Naive B cell (primary cell): ENCODE measurements around the gene BFSP1. TPM values are rescaled to one million over a fixed set of nuclear protein-coding genes. Genes with fewer than 3 reads are reported as not detected.
A peak's percentile ranks its signal among the peaks of the same experiment; 100 is the strongest.

Experiments
- ATAC-seq, 2 donors: fragments of 150-1000 bp; cut with Tn5 transposase; 2 replicates each; pipeline ENCODE4 v1.10.0; 2021; ENCODE audit warnings: low read depth in 2 of 2, mild to moderate bottlenecking in 2 of 2, moderate library complexity in 2 of 2
- DNase-seq: peaks from one replicate; pipeline ENCODE4 v3.0.0; 2022
- H3K27ac Mint-ChIP-seq, 6 donors: one replicate each; pipeline ENCODE4 v1.8.0; 2020 to 2022; ENCODE audit warnings: mild to moderate bottlenecking in 6 of 6, mixed read lengths in 6 of 6, moderate library complexity in 5 of 6, inconsistent platforms in 2 of 6
- H3K27me3 Mint-ChIP-seq, 3 donors: one replicate each; pipeline ENCODE4 v1.8.0; 2021 to 2022; ENCODE audit warnings: mixed read lengths in 3 of 3, mild to moderate bottlenecking in 1 of 3
- H3K36me3 Mint-ChIP-seq, 2 donors: one replicate each; pipeline ENCODE4 v1.8.0; 2020 to 2022; ENCODE audit warnings: mixed read lengths in 2 of 2, inconsistent platforms in 1 of 2, mild to moderate bottlenecking in 1 of 2
- H3K4me1 Mint-ChIP-seq, 3 donors: one replicate each; pipeline ENCODE4 v1.8.0; 2020 to 2022; ENCODE audit warnings: mixed read lengths in 3 of 3, inconsistent platforms in 1 of 3, mild to moderate bottlenecking in 1 of 3, moderate library complexity in 1 of 3
- H3K4me3 Mint-ChIP-seq, 8 donors: one replicate each; pipeline ENCODE4 v1.8.0; 2020 to 2022; ENCODE audit warnings: mild to moderate bottlenecking in 8 of 8, mixed read lengths in 8 of 8, moderate library complexity in 8 of 8, inconsistent platforms in 2 of 8
- H3K9me3 Mint-ChIP-seq, 7 donors: one replicate each; pipeline ENCODE4 v1.8.0; 2020 to 2022; ENCODE audit warnings: mixed read lengths in 7 of 7, mild to moderate bottlenecking in 5 of 7, inconsistent platforms in 2 of 7, moderate library complexity in 1 of 7
- polyA plus RNA-seq, 6 donors: library from polyadenylated mRNA; unstranded; fragments of 300-500 nt; fragmentation: Illumina TruSeq; gene quantifications; one replicate each; pipeline ENCODE4 v1.2.3, GENCODE V29; 2021; ENCODE audit warnings: low read depth in 6 of 6

BFSP1 gene
- polyA plus RNA-seq, 6 donors from 2014 or later = 0.16 TPM; not detected in 5

DNA sequence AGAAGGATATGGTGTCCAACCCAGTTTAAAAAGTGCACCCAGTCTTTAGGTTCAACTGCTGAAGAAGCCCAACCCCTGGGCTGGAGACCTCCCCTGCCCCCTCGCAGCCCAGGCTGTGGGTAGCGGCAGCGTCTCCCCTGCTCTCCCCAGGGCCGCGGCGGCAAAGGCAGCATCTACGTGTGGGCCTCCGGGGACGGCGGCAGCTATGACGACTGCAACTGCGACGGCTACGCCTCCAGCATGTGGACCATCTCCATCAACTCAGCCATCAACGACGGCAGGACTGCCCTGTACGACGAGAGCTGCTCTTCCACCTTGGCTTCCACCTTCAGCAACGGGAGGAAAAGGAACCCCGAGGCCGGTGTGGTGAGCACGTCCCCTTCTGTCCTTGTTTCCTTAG, 77.6 kb downstream of the BFSP1 start:
- no peak for DNase-seq
- no peaks in the 10 kb centered on the region for H3K4me1 Mint-ChIP-seq
- ATAC-seq = no peak
- no peaks in the 10 kb centered on the region for H3K36me3 Mint-ChIP-seq
- H3K9me3 Mint-ChIP-seq = peaks cover 0 to 2% (median 0%) of the 10 kb centered on the region in 7 donors
- no peak overlapping the region for H3K27ac Mint-ChIP-seq
- H3K27me3 Mint-ChIP-seq = peaks cover 16 to 49% (median 40%) of the 10 kb centered on the region in 3 donors
- no peak overlapping the region for H3K4me3 Mint-ChIP-seq

DNA sequence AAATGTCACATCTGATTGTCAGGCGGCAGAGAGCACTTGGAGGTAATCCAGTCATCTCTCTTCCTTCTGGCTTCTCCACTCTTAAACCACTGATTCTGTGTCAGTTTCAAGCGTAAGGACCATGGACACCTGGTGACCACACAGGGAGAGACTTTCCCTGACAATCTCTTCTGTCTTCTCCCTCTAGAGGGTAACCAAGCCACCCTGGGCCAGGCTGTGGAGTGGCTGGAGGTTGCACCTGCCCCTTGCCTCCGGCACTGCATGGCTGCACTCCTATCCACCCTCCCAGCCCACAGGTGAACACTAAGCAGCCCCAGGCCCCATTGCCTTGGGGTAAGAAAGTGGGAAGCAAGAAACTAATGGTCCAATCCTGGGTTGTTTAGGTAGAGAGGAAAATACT, 78.7 kb downstream of the BFSP1 start:
- peaks cover 16 to 42% (median 40%) of the 10 kb centered on the region in 3 donors for H3K27me3 Mint-ChIP-seq
- no peak for ATAC-seq
- no peak for DNase-seq

DNA sequence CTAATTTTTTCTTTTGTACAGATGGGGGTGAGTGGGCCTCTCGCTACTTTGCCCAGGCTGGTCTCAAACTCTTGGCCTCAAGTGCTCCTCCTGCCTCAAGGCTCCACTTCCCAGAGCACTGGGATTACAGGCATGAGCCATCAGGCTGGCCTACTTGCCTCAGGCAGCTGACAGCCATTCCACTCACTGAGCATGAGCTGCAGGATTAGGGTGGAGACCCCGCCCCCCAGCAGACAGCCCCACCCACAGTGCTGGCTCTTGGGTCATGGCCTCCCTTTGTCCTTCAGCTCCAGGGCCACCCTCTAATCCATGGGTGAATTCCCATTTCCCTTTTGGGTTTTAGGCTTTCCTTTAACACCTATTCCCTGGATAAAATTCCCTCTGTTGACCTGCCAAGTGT, 82.1 kb downstream of the BFSP1 start:
- no peak overlapping the region for H3K4me3 Mint-ChIP-seq
- H3K27me3 Mint-ChIP-seq = peaks cover 14 to 21% (median 21%) of the 10 kb centered on the region in 3 donors
- H3K27ac Mint-ChIP-seq = no peak overlapping the region
- no peaks in the 10 kb centered on the region for H3K36me3 Mint-ChIP-seq
- H3K4me1 Mint-ChIP-seq = no peaks in the 10 kb centered on the region
- DNase-seq = no peak
- ATAC-seq = no peak
- H3K9me3 Mint-ChIP-seq = no peaks in the 10 kb centered on the region

More for the DNA sequence above, 78.7 kb downstream of the BFSP1 start:
- no peaks in the 10 kb centered on the region for H3K4me1 Mint-ChIP-seq
- no peak overlapping the region for H3K27ac Mint-ChIP-seq
- H3K4me3 Mint-ChIP-seq = no peak overlapping the region
- no peaks in the 10 kb centered on the region for H3K9me3 Mint-ChIP-seq
- no peaks in the 10 kb centered on the region for H3K36me3 Mint-ChIP-seq

DNA sequence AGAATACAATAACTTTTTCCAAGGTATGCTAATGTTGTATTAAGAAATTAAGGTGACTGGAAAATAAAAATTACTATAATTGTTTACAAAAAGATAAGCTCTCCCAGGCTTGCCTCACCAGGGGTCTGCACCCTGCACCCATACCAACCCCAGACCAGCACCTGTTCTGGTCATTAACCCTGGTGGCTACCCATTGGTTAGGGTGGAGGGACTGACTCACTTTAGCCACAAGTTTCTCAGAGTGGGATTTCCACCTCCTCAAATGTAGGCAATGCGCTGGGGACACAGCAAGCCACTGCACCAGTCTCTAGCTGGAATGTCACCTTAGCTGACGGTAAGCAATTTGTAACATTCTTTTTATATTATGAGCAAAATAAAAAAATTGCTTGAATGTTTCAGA, 83.1 kb downstream of the BFSP1 start:
- H3K4me3 Mint-ChIP-seq = no peak overlapping the region
- H3K27ac Mint-ChIP-seq = no peak overlapping the region
- DNase-seq (no peak), ATAC-seq (no peak)
- no peaks in the 10 kb centered on the region for H3K36me3 Mint-ChIP-seq
- no peaks in the 10 kb centered on the region for H3K4me1 Mint-ChIP-seq
- peaks cover 20 to 22% (median 20%) of the 10 kb centered on the region in 3 donors for H3K27me3 Mint-ChIP-seq
- H3K9me3 Mint-ChIP-seq = peaks cover 0 to under 1% (median 0%) of the 10 kb centered on the region in 7 donors

DNA sequence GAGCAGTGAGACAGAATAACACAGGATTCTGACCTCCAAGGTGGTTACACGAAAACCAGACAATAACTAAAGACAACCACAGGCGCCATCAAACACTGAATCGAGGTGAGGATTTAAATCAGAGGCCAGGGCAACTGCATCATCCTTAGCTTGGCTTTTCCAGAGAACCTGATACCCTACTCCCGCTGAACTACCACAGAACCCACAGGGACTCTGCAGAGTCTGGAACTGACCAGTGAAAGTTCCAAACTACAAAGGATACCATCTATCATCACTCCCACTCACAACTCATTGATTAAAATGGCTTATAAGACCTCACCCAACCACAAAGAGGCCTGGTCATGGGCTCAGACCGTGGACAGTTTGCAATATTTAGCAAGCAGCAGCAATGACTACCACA, 85.0 kb downstream of the BFSP1 start:
- Mint-ChIP-seq H3K4me1 (no peaks in the 10 kb centered on the region), H3K27ac (peak overlapping the region in 1 of 6 donors; percentile 21), H3K27me3 (peaks cover 23 to 27% (median 23%) of the 10 kb centered on the region in 3 donors), H3K4me3 (no peak overlapping the region), H3K36me3 (peaks cover 0 to 7% of the 10 kb centered on the region in 2 donors), H3K9me3 (peaks cover 0 to 15% (median 7%) of the 10 kb centered on the region in 7 donors)
- ATAC-seq (no peak), DNase-seq (no peak)

DNA sequence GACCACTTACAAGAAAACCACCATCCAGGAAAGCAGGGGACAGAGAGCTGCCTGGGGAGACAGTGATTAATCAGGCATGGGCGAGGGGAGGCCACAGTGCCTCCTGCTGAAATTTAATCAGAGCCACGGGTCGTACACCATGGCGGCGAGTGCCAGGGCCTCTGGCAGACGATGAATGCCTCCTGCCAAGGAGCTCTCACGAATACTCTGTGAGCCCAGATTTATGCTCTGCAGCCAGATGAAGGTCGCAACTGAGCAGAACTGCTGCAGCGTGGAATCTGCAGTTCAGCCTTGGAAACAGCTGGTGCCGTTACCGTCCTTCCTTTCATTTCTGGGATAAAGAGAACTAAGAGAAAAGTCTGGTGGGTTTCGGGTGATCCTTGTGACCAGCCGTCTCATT, 85.6 kb downstream of the BFSP1 start:
- H3K4me1 Mint-ChIP-seq = no peaks in the 10 kb centered on the region
- H3K36me3 Mint-ChIP-seq = peaks cover 0 to 10% of the 10 kb centered on the region in 2 donors
- DNase-seq = no peak
- no peak overlapping the region for H3K27ac Mint-ChIP-seq
- H3K27me3 Mint-ChIP-seq = peaks cover 24 to 26% (median 25%) of the 10 kb centered on the region in 3 donors
- H3K4me3 Mint-ChIP-seq = no peak overlapping the region
- ATAC-seq = no peak
- peaks cover 0 to 16% (median 8%) of the 10 kb centered on the region in 7 donors for H3K9me3 Mint-ChIP-seq

DNA sequence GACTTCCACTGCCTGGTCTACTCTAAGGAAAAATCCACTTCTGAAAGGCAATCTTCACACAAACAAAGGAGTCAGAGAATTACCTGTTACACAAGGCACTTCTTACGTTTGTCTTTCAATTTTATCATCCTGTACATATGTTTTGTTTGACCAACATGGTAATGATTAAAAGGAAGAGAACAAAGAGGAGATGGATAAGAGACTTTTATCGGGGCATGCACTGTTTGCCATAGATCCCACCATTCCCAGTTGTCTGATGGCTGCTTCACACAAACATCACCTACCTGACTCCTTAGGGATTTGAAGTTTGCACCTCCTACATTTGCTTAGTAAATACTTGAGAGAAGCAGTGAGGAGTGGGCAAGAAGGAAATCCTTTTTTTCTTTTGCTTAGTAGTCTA, 87.1 kb downstream of the BFSP1 start:
- H3K9me3 Mint-ChIP-seq = peaks cover 0 to 16% (median 8%) of the 10 kb centered on the region in 7 donors
- H3K4me3 Mint-ChIP-seq = no peak overlapping the region
- DNase-seq = no peak
- H3K4me1 Mint-ChIP-seq = no peaks in the 10 kb centered on the region
- no peak overlapping the region for H3K27ac Mint-ChIP-seq
- peaks cover 25 to 28% (median 26%) of the 10 kb centered on the region in 3 donors for H3K27me3 Mint-ChIP-seq
- H3K36me3 Mint-ChIP-seq = peaks cover 0 to 10% of the 10 kb centered on the region in 2 donors
- ATAC-seq = no peak

Other genes with a start within 250 kb of the BFSP1 start
- gene DSTN, start 38.7 kb upstream of the BFSP1 start, polyA plus RNA-seq = 10 to 100 TPM; 33.8 to 58.8 (median 39.3) TPM
- gene RRBP1, start 150.9 kb upstream of the BFSP1 start, polyA plus RNA-seq = 10 to 100 TPM in 1 of 6 donors, 1 to 10 TPM in 4, under 1 TPM in 1; 1.00 to 12.2 (median 2.1) TPM
- not detected for gene BANF2, start 168.6 kb upstream of the BFSP1 start, polyA plus RNA-seq